NCI-H2227 treated with DMSO at 0.1 percent for 48 hours (cell line): ENCODE results near the gene GSE1.

Experiments
- DNase-seq: peaks from one replicate; lab custom pipeline; 2025; lab: John Stamatoyannopoulos, UW

The GSE1 gene

DNA sequence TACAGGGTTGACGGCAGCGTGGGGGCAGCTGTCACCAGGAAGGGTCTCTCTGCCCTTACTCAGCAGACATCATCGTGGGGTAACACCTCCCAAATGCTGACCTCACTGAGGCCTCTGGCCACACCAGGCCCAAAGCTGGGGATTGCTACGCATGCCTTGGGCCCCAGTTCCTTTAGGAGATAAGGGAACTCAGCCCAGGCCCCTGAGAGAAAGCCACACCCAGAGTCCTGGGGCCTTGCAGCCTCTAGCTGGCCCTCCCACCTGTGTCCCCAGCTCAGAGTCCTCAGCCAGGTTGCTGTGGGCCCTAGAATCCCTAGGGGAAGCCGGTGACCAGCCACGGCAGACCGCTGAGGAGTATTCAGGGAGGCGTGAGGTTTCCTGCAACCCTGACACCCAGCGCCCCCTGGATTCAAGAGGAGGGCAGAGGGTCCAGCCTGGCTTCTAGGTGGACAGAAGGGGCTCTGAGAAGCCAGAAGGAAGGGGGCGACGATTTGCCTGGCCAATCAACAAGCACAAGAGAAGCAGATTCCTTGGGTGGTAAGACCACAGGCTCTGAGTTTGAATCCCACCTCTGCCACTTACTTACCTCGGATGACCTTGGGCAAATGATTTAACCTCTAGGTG lies 85.9 kb downstream of the GSE1 start:
- no peak for DNase-seq

DNA sequence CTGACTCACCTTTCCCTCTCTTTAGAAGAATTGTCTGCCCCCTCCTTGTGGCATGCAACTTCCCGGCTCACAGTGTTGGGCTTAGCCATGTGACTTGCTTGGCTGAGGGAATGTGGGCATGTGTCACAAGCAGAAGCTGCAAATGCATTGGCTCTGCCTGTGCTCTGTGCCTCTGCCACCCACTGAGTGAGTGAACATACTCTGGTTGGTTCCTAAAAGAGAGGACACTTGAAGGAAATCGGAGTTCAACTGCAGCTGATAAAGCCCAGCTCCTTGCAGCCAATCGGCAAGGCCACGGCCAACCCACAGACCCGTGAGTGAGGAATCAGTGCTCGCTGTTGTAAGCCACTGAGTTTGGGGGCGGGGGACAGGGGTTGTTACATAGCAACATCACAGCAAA lies 86.5 kb downstream of the GSE1 start:
- no peak for DNase-seq

DNA sequence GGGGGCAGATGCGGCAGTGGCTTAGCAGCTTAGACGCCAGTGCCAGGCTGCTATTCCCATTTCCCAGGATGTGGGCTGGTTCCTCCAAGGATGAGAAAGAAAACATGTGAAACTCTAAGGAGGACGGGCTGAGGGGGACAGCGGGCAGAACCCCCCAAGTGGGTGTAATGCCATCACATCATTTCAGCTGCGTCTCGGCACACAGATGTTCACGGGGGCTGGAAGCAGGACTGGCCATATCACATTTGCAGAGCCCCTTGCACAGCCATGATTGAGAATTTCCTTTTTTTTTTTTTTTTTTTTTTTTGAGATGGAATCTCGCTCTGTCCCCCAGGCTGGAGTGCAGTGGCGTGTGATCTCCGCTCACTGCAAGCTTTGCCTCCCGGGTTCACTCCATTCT lies 90.9 kb downstream of the GSE1 start:
- no peak for DNase-seq

DNA sequence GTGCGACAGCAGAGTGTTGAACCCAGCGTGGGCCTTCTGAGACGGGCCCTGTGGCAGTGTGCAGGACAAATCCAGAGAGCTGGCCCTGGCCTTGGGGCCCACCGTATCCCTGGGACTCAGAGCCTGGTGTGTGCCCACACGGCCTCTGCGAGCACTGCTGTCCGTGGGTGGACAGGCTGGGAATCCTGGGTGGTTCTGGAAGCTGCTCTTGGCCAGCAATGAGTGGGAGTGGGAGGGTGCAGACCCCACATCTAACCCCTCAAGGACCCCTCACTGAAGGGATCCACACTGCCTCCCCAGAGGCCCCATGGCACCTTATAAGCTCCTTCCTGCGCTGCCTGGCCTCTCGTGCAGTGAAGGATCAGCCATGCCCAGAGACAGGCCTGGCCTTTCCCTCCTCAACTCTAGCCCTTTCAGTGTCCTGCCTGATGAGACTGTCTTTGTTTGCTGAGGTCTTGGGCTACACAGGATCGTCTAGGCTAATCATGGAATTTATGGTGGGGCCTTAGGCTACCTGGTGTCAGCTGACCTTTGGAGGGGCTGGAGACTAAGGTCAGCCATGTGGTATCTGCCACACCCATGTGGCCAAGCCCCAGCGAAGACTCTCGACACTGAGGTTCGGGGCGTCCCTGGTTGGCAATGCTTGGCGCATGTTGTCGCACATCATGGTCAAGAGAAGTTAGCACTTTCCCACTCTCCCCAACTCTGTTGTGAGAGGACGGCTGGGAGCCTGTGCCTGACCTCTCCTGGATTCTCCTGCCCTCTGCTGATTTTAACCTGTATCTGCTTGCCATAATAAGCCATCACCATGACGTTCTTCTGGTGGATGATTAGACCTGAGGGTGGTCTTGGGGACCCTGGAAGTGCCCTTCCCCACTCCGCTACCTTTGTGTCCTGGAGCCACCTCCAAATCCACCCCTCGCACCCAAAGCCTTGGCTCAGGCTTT lies 92.1 kb downstream of the GSE1 start:
- no peak for DNase-seq

DNA sequence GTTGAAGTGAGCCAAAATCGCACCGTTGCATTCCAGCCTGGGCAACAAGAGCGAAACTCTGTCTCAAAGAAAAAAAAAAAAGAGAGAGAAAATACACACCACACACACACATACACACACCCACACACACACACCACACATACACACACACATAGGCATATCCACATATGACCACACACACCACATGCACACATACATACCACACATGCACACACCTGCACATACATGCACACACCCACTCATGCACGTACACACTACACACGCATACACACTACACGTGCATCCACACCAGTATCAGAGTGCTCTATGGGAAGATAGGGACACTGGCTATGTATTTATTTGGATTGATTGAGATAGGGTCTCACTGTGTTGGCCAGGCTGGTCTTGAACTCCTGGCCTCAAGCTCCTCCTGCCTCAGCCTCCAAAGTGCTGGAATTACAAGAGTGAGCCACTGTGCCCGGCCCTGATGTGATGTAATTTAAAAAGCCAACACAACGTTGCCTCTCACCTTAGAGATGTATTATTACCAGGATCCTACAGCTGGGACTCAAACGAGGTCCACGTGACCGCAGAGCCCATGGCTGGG lies 93.4 kb downstream of the GSE1 start:
- no peak for DNase-seq

DNA sequence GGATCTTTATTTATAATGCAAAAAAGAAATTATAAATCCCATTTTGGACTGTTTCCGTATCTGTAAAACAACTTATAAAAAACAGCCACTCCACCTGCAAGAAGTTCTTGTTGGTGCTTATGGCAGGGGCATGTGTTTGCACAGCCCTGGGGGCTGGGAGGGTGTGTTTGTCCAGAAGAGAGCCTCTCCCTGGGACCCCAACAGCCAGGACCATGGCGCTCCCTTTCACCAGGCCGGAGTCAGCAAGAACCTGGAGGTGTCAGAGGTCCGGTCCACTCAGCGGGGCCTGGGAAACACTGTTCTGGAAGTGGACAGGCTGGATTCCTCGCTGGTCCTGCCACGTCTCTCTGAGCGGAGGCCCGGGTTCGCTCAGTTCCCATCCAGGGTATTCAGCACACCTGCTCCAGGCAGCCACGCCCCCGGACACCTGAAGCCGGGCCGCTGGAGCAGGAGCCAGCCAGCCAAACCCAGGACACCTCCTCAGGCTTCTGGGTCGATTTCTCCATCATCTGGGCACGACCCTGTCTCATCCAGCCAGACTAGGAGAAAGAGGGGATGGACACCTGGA lies 94.5 kb downstream of the GSE1 start:
- no peak for DNase-seq

DNA sequence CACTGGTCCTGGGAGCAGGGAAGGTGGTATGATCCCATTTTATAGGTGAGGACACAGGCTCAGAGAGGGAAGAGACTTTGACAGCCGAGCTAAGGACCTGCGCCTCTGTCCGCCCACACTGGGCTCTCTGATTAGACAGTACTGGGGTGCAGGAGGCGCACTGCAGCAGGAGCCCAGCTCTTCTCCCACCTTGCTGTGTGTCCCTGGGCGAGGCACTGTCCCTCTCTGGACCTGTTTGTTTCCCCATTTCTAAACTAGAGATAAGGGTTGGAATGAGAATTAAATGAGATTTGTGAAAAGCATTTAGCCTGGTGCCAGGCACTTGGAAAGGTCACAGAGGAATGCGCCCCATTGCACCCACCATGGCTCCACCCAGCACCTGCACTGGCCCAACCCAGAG lies 95.2 kb downstream of the GSE1 start:
- no peak for DNase-seq

DNA sequence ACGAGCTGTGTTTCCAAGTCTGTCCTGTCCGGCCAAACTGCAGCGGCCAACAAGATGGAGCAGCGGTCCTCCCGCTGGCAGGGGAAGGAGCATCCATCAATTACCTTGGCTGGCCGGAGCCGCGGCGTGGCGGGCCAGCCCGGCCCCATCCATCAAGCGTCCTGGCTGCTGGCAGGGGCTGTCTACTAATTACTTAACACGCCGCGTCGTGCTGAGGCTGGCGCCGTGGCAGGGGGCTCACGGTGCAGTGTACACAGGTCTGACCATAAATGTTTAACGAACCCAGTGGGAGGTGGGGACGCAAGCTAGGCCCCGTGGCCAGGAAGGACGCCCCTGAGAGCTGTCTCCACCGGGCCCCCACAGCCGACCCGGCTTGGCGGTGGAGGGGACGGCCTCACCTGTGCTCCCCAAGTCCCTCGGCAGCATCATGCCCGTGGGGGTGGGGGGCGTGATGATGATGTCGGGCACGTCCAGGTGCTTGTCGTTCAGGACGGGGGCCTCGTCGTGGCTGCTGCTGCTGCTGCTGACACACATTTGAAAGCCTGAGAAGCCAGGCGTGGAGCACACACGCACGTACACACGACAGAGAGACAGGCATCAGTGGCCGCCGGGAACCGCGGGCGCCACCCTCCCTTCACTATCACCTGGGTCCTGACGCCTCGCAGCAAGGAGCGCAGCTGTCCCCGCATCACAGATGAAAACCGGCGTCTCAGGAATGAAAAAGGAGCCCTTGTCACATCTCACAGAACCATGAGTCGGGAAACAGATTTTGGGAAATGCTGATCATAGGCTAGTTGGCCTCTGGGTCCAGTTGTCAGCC lies 96.9 kb downstream of the GSE1 start:
- no peak for DNase-seq

DNA sequence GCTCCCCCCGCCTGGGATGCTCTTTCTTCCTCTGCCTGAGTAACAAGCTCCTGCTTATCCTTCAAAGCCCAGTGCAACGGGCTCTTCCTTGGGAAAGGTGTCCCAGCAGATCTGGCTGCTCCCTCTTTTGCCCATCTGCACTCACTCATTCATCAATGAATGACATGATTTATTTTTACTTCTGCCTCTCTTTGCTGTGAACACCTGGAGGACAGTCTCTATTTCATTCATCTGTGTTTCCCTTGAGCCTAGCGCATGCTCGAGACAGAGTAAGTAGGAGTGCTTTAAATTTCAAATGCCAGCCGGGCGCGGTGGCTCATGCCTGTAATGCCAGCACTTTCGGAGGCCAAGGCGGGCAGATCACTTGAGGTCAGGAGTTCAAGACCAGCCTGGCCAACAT lies 97.6 kb downstream of the GSE1 start:
- DNase-seq = no peak

DNA sequence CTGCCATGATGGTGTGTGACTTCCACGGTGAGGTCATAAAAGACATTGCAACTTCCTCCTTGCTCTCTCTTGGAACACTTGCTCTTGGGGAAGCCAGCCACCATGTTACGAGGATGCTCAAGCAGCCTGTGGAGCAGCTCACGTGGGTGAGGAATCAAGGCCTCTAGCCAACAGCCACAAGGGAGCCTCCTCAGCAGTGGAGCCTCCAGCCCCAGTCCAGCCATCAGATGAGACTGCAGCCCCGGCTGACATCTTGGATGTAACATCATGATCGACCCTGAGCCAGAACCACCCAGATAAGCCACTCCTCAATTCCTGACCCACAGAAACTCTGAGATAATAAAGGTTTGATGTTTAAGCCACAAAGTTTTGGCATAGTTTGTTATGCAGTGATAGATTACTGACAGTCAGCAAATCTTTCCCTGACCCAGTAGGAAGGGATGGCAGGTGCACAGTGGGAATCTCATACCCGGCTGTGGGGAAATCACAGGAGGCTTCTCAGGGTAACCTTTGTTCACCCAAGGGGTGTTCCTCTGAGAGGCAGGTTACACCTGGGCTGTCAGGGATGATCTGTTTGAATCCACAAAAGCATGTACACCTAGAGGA lies 99.0 kb downstream of the GSE1 start:
- DNase-seq = no peak

DNA sequence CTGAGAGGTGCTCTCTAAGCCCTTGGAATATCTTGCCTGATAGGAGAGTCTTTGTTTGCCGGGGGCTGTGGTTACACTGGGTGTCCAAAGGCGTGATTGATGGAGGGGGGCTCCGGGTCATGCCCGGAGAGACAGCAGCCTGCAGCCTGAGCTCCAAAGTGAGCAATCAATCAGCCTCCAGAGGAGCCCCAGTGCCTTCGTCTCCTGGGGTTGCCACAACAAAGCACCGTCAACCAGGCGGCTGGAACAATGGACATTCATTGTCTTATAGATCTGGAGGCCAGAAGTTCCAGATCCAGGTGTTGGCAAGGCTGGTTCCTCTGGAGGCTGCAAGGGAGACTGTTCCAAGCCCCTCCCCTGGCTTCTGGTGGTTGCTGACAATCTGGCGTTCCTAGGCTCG lies 99.7 kb downstream of the GSE1 start:
- DNase-seq = no peak

DNA sequence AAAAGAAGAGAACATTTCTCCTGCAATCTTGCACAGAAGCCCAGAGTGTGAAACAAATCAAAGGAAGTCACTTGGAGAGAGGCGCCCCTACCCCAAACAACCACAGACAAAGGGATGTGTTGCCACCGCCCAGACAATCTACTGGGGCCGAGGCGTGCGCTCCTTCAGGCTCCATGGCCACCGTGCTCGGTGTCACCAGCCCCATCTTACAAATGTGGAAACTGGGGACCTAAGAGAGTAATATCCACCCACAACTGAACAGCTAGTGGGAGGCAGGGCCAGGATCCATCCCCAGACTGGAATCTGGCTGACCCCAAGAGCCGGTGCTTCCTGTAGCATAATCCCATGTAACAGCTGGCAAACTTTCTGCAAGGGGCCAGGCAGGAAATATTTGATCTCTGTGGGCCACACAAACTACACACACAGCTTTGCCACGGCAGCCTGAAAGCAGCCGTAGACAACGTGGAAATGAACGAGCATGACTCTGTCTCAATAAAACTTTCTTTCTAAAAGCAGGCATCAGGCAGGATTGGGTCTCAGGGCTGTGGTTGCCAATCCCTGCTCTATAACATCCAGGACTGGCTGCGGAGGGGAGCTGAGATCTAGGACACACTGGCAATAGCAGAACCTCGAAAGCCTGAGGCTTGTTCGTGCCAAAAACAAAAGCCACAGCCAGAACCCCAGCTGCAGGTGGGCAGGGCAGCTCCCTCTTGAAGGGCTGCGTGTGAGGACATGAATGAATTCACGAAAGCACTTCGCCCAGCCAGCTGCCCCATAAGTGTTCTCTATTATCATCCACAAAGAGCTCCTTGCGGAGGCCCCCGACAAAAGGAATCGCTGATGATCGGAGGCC lies 102.3 kb downstream of the GSE1 start:
- peak; percentile 42 for DNase-seq

DNA sequence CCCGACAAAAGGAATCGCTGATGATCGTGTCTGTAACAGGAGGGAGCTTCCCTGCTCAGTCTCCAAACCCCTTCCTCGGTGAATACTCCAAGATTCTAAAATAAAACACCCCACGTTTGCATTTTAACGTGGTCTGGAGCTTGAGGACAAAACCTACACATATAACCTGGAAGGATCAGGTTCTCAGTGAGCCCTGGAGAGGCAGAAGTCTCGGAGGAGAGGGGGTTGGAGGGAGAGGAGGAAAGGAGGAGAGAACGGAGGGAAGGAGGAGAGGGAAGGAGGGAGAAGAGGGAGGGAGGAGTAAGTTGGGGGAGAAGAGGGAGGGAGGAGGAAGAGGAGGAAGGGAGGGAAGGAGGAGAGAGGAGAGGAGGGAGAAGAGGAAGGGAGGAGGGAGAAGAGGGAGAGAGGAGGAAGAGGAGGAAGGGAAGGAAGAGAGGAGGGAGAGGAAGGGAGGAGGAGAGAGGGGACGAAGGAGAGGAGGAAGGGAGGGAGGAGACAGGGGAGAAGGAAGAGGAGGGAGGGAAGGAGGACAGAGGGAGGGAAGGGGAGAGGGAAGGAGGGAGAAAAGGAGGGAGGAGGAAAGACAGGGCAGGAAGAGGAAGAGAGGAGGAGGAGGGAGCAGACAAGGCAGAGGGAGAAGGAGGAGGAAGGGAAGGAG lies 103.0 kb downstream of the GSE1 start:
- no peak for DNase-seq

DNA sequence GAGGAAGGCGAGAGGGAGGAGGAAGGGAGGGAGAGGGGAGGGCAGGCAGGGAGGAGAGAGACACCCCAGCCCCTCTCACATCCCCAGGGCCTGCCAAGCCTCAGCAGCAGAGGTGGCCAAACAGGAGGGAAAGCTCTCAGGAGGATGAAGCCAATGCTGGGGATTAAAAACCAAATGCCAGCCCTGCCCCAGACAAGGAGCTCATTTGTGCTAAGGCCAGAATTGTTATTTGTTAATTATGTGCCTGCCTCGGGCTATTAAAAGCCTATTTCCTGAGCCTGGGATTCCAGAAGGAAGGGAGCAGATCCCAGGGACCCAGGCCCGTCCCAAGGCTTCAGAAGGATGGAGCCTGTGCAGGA lies 103.5 kb downstream of the GSE1 start:
- no peak for DNase-seq

DNA sequence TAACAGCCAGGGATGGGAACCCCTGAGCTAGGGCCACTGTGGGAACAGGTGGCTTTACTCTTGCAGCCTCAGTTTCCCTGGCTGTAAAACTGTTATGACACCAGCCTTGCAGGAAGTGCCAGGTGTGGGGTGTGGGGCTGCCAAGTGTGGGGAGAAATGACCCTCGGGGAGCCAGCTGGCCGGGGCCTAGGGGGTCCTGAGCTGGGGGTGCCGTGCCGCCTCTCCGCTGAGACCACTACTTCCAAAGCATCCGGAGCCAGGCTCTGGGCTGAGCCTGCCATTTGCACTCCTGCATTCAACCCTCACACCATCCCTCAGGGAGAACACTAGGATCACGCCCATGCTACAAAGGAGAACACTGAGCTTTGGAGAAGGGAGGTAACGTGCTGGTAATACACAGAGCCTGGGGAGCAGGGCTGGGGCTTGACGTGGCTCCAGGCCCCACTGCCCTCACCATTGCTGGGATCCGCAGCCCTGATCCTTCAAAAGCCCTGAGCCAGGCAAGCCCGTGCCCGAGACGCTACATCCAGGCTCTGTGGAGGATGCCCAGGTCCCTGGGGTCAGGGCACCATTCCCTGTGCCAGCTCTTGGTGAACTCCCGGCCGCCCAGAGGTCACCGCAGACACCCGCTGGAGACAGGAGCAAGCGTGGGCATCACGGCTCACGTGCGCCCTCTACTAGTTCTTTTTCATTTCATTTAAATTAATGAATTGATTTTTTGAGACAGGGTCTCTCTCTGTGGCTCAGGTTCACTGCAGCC lies 104.5 kb downstream of the GSE1 start:
- DNase-seq = peak; percentile 50

DNA sequence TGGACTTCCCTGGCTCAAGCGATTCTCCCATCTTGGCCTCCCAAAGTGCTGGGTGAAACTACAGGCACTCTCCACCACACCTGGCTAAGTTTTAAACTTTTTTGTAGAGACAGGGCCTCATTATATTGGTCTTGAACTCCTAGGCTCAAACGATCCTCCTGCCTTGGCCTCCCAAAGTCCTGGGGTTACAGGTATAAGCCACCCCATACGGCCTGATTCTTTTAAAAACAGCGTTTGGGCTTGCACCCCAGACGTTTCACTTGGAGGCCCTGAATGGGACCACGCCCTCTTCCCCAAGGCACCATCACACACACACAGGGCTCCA lies 105.0 kb downstream of the GSE1 start:
- DNase-seq = no peak

DNA sequence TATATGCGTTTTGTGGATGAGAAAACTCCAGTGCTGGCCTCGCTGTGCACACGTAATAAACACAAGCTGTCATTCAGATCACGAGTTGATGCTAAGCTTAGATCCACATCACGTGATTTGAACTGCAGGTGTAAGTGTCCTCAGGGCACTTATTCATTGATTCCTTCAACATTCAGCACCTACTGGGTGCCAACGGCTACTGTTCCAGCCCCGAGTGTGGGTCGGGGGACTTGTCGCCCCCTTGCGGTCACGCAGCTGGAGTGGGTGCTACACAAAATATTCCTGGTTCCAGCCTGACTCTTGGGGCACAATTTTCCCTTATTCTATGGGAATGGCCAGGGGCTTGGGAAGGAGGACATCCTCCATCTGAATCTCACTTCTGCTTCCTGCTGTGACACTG lies 105.6 kb downstream of the GSE1 start:
- DNase-seq = no peak

DNA sequence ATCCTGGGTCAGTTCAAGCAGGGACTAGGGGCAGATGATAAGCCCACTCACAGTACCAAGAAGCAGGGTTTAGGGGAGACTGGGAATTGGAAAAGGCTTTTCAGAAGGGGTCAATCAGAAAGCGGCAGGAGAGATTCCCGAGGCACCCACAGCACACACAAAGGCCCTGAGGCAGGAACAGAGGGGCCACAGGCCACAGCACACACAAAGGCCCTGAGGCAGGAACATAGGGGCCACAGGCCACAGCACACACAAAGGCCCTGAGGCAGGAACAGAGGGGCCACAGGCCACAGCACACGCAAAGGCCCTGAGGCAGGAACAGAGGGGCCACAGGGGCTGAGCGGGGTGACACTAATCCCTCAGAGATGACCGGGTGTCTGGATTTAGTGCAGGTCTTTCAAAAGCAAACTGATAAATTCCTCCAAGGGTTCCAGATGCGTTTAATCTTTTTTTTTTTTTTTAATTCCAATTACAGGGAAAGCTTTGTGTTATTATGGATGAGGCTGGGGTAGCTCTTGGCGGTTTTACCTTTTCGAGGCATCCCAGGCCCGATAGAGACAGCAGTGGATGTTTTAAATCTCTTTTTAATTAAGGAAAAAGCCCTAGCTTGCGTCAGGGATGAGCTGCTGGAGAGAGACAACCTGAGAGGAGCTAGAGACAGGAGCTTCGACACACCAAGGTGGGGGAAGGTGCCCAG lies 106.6 kb downstream of the GSE1 start:
- DNase-seq = no peak

DNA sequence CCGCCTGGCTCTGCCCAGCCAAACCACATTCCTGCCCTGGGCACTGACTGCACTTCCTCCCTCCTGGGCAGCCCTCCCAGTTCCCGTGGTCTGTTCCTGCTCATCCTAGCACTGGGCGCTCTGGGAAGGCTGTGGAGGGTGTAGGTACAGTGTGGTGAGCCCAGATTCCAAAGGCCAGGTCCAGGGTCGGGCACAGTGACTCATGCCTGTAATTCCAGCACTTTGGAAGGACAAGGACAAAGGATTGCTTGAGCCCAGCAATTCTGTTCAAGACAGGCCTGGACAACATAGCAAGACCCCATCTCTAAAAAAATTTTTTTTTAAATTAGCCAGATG lies 107.1 kb downstream of the GSE1 start:
- DNase-seq = no peak
